Mucosa of descending colon (tissue), 3 donors: ENCODE results near the gene COPG2. TPM values are rescaled to one million over a fixed set of nuclear protein-coding genes. Genes with fewer than 3 reads are reported as not detected.
A peak's percentile ranks its signal among the peaks of the same experiment; 100 is the strongest.

Experiments
- ATAC-seq: fragments of 200-7000 bp; cut with Tn5 transposase; one replicate; pipeline ENCODE4 v1.9.1; 2020; ENCODE audit warnings: mild to moderate bottlenecking, moderate library complexity
- DNase-seq, 3 donors: peaks; one replicate each; pipeline ENCODE4 v3.0.0-alpha.2; 2020
- H3K36me3 ChIP-seq: fragments of 200-600 bp; one replicate; pipeline ENCODE4 v1.8.0; 2021; ENCODE audit warnings: low read depth, mild to moderate bottlenecking
- H3K4me1 ChIP-seq: fragments of 200-600 bp; one replicate; pipeline ENCODE4 v1.8.0; 2021; ENCODE audit warnings: low read depth, mild to moderate bottlenecking
- H3K4me3 ChIP-seq: fragments of 200-600 bp; one replicate; pipeline ENCODE4 v1.8.0; 2021; ENCODE audit warnings: mild to moderate bottlenecking
- H3K9me3 ChIP-seq: fragments of 200-600 bp; one replicate; pipeline ENCODE4 v1.8.0; 2021; ENCODE audit warnings: mild to moderate bottlenecking
- intact Hi-C, 2 donors: fragments of 100-400 bp; cut with DNase I in 1 of 2; cut with micrococcal nuclease in 1 of 2; formaldehyde crosslinking; loops; one replicate each; pipeline versions ENCODE4 v1.11.0 to v1.11.1; 2022; cut with DNase I, micrococcal nuclease
- total RNA-seq, 3 donors: library from RNA; stranded (reverse); fragmentation: NEBNext Ultra II Directional in 2 of 3; extraction: Animal tissue kit (Norgen Biotek cat#: 25700) in 2 of 3; gene quantifications; one replicate each; pipeline versions ENCODE4 v1.2.1 to v1.2.4, GENCODE V29; 2021 to 2023
- TF ChIP-seq, protein P1 (sequence below): fragments of 200-600 bp; IDR thresholded peaks from one replicate; pipeline ENCODE4 v1.8.0; 2022; ENCODE audit warnings: antibody characterized with exemption, mild to moderate bottlenecking
- donor health status: DM: no; HTN: no; CAD: no; lungs with moderate emphysema.
- donor health status: DM: no; HTN: no; CAD: no.
- donor health status: DM: no; HTN: yes; CAD: no.

Gene COPG2
- total RNA-seq, 3 donors from 2014 or later, result 13.8 to 20.2 (median 16.2) TPM

DNA sequence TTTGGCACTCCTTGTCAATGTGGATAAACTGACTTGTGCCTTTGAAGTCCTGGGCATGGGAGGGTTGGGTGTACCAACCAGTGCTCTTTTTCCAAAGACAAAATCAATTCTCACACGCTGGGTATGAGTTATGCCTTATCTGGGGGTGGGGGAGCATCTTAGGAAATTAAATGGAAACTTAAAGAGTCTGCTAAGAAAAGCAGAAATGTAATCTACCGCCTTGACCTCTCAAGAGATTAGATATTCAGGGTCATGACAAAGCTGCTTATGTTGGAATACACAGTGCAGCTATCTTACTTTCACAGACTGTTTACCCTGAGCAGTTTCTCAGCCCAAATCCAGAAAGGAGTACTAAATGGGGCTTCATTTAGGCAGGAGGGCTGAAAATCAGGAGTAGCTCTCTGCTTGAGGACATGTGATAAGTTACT is 174.1 kb downstream of the COPG2 start:
- no peak overlapping the region for H3K4me3 ChIP-seq
- peaks cover 6% of the 10 kb centered on the region for H3K36me3 ChIP-seq
- no peak for ATAC-seq
- TF ChIP-seq, protein P1, sequence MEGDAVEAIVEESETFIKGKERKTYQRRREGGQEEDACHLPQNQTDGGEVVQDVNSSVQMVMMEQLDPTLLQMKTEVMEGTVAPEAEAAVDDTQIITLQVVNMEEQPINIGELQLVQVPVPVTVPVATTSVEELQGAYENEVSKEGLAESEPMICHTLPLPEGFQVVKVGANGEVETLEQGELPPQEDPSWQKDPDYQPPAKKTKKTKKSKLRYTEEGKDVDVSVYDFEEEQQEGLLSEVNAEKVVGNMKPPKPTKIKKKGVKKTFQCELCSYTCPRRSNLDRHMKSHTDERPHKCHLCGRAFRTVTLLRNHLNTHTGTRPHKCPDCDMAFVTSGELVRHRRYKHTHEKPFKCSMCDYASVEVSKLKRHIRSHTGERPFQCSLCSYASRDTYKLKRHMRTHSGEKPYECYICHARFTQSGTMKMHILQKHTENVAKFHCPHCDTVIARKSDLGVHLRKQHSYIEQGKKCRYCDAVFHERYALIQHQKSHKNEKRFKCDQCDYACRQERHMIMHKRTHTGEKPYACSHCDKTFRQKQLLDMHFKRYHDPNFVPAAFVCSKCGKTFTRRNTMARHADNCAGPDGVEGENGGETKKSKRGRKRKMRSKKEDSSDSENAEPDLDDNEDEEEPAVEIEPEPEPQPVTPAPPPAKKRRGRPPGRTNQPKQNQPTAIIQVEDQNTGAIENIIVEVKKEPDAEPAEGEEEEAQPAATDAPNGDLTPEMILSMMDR, result no peak
- no peaks in the 10 kb centered on the region for H3K4me1 ChIP-seq
- no peak for DNase-seq
- no peaks in the 10 kb centered on the region for H3K9me3 ChIP-seq
- intact Hi-C loops, result no loop called here

DNA sequence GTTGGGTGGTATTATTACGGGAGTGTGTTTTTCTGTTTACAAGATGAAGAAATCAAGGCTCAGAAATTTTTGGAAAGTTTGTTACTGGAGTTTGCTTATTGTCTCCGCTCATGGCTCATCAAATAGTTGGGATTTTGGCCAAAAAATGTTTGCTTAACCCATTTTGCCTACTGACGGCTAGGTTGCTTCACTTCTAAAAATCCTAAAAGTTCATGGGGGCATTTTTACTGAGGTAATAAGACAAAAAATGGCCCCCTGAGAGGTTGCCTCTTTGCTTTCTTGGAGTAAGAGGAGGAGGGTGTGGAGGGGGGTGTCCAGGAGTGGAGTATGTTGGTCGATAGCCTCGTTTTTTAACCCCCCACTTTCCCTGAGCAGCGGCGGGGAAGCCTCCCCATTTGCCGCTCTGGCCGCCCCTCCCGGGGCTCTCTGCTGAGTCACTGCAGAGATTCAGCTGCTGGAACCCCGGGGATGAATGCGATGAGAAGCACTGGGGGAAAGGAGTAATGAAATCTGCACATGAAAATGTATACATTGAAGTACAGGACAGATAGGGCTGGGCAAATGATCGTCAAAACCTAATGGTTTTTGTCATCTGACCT is 175.2 kb downstream of the COPG2 start:
- DNase-seq (no peak), ATAC-seq (no peak)
- Histone ChIP-seq H3K9me3 (no peaks in the 10 kb centered on the region), H3K4me3 (no peak overlapping the region), H3K36me3 (peaks cover 6% of the 10 kb centered on the region), H3K4me1 (no peaks in the 10 kb centered on the region)
- intact Hi-C loops, result no loop called here
- TF ChIP-seq, protein P1, result no peak

DNA sequence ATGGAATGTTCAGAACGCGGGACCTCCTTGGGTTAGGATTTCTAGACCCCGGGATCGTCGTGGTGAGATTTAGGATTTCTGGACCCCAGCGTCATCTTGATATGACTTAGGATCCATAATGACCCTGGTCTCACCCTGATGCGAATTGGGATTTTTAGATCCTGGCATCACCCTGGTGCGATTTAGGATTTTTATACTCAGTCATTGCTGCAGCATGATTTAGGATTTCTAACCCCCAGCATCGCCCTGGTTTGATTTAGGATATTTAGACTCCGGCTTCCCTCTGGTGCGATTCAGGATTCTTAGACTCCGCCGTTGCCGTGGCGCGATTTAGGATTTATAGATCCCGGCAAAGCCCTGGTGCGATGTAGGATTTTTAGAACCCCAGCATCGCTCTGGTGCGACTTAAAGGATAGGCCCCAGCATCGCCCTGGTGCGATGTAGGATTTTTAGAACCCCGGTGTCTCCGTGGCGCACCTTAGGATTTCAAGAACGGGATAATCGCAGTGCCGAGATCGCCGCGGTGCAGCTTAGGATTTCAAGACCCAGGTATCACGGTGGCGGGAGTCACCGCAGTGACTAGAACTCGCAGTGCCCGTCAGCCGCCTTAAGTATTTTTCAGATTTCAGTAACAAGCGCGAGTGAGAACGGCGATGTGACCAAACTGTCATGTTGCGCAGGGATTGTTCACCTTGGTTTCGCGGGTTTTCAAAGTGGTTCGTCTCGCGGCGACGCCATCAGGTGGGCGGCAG is 175.8 kb downstream of the COPG2 start:
- intact Hi-C loops, result no loop called here
- Histone ChIP-seq H3K36me3 (peaks cover 6% of the 10 kb centered on the region), H3K4me3 (no peak overlapping the region), H3K9me3 (no peaks in the 10 kb centered on the region), H3K4me1 (no peaks in the 10 kb centered on the region)
- DNase-seq, result no peak
- ATAC-seq, result no peak
- TF ChIP-seq, protein P1, result no peak

DNA sequence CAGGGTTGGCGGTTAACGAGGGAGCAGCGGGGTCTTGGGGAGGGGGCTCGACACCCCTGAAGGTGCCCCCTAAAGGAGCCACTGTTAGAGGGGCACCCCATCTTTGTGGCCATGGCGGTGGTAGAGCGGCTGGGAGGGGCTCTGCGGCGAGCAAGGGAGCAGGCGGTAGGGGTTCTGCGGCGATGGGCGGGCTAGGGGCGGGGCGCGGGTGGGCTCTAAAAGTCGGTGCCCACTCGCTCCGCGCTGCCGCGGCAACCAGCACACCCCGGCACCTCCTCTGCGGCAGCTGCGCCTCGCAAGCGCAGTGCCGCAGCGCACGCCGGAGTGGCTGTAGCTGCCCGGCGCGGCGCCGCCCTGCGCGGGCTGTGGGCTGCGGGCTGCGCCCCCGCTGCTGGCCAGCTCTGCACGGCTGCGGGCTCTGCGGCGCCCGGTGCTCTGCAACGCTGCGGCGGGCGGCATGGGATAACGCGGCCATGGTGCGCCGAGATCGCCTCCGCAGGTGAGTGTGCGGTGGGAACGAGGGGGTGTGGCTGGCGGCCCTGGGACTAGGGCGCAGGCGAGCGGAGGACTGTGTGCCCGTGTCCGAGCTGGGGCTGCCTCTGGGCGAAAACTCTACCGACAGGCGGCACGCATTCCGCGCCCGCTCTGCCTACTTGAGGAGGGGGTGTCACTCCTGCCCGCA is 176.6 kb downstream of the COPG2 start, which contains the start of gene MEST:
TSS of gene MEST (plus strand) at position 245 of the 682 bp plus-strand sequence. CDS start at position 474, 229 bp downstream.
- DNase-seq (peak in 1 of 3 donors; percentile 52), ATAC-seq (peak; percentile 17)
- H3K4me3 ChIP-seq, result no peak within 1 kb of the TSS
- no peaks in the 10 kb centered on the region for H3K9me3 ChIP-seq
- TF ChIP-seq, protein P1, result no peak
- H3K4me1 ChIP-seq, result no peaks in the 10 kb centered on the region
- intact Hi-C loops, result no loop called here
- peaks cover 6% of the 10 kb centered on the region for H3K36me3 ChIP-seq

DNA sequence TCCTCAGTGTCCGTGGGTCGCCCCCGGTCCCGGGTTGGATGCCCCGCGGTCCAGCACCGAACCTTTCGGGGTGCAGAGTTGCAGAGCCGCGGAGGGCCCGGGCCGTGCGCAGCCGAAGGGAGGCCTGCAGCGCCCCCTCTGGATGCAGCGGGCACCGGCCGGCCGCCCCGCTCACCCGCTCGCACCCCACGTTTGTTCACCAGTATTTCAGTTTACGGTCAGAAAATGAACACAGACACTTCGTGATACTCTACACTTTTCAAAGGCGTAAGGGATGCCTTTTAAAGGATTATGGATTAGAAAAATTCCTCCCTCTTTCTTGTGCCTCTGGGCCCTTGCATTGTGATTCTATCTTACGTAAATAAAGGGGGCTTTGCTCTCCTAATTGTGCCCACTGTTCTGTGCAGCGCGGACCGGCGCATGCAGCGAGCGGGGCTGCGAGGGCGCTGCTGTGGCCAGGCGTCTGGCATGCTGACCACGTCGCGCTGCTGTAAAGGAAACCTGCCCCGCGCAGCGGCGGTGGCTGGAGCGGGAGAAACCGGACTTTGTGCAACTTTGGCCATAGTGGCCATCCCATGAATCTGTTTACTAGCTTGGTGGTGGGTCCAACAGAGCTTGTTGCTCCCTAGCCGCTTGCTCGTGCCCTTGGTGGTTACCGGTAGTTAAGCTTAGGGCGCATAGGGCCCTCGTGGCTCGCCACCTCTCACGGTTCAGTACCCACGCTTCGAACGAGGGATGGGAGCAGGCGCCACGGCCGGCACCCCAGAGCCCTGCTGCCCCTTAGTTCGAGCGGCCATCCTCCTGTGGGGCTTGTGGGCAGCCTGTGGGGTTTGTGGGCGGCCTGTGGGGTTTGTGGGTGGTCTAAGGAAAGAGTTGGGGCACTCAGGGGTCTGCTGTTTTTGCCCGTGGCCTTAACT is 177.4 kb downstream of the COPG2 start:
- TF ChIP-seq, protein P1, result peak; percentile 7
- Histone ChIP-seq H3K36me3 (peaks cover under 1% of the 10 kb centered on the region), H3K4me3 (no peak overlapping the region), H3K4me1 (no peaks in the 10 kb centered on the region), H3K9me3 (no peaks in the 10 kb centered on the region)
- DNase-seq (peak; percentile 30 to 51 (median 45)), ATAC-seq (no peak)
- intact Hi-C loops, result no loop called here
